Endometrial microvascular endothelial cells (primary cell): ENCODE data around the gene SH3BP5. TPM values are rescaled to one million over a fixed set of nuclear protein-coding genes. Genes with fewer than 3 reads are reported as not detected.

Experiments used
- in situ Hi-C: cut with HindIII; loops from 2 replicates; pipeline ENCODE4 v1.10.0; 2017; ENCODE audit warnings: low sequenced_read_pairs, low pct_unique_long_range_greater_than_20kb; ENCODE audit errors: inconsistent ontology term
- total RNA-seq: library from RNA; depleted of rRNA; stranded (reverse); fragments of >200 nt; gene quantifications from one replicate; pipeline ENCODE4 v1.2.3, GENCODE V29; 2015; ENCODE audit errors: inconsistent ontology term

Gene SH3BP5
- total RNA-seq, 1 donor from 2014 or later = 93.6 TPM

GRCh38 chr3:15223685-15224572, 108.5 kb downstream of the SH3BP5 start:
- in situ Hi-C loops = no loop called here

- in situ Hi-C loops = no loop called here
Observed at GRCh38 chr3:15221574-15222217, 110.7 kb downstream of the SH3BP5 start.

- in situ Hi-C loops = no loop called here
Observed at GRCh38 chr3:15220661-15221060, 111.7 kb downstream of the SH3BP5 start.

- in situ Hi-C loops = no loop called here
Observed at GRCh38 chr3:15220056-15220455, 112.3 kb downstream of the SH3BP5 start.

GRCh38 chr3:15218689-15219088, 113.7 kb downstream of the SH3BP5 start:
- in situ Hi-C loops = no loop called here

GRCh38 chr3:15217841-15218267, 114.5 kb downstream of the SH3BP5 start:
- in situ Hi-C loops = no loop called here

GRCh38 chr3:15217011-15217671, 115.2 kb downstream of the SH3BP5 start:
- in situ Hi-C loops = no loop called here

GRCh38 chr3:15216501-15216900, 115.9 kb downstream of the SH3BP5 start:
- in situ Hi-C loops = no loop called here

GRCh38 chr3:15215996-15216395, 116.4 kb downstream of the SH3BP5 start:
- in situ Hi-C loops = no loop called here

GRCh38 chr3:15214758-15215157, 117.6 kb downstream of the SH3BP5 start:
- in situ Hi-C loops = no loop called here

- in situ Hi-C loops = no loop called here
Observed at GRCh38 chr3:15211937-15212336, 120.4 kb downstream of the SH3BP5 start.

GRCh38 chr3:15207836-15208504, 124.4 kb downstream of the SH3BP5 start:
- in situ Hi-C loops = no loop called here

- in situ Hi-C loops = no loop called here
Observed at GRCh38 chr3:15206662-15207576, 125.5 kb downstream of the SH3BP5 start.

GRCh38 chr3:15205934-15206661, 126.3 kb downstream of the SH3BP5 start, which contains the start of gene CAPN7:
Gene CAPN7, plus strand, starts transcription at chr3:15206246. Its CDS starts 250 bp downstream, at chr3:15206496.
- in situ Hi-C loops = no loop called here

- in situ Hi-C loops = no loop called here
Observed at GRCh38 chr3:15205482-15205933, 126.9 kb downstream of the SH3BP5 start.
